ENCODE results near the gene SF3A1.
"Not testable (repeated sequence)": the region's sequence is repeated elsewhere in the genome, so short reads cannot be mapped to it uniquely, and the experiment has no call there.

SF3A1 gene

GRCh38 chr22:30354644-30355043 lies 2.0 kb downstream of the SF3A1 start:
- no peak for DNase-seq (ENCODE audit: low read depth in 2 of 2, low spot score in 1 of 2)

- DNase-seq (ENCODE audit: low read depth in 2 of 2, low spot score in 1 of 2), result no peak
These were observed 5.5 kb downstream of the SF3A1 start for GRCh38 chr22:30351226-30351625.

- no peak for DNase-seq (ENCODE audit: low read depth in 2 of 2, low spot score in 1 of 2)
These were observed 7.9 kb downstream of the SF3A1 start for GRCh38 chr22:30348809-30349208.

GRCh38 chr22:30348404-30348803 lies 8.3 kb downstream of the SF3A1 start:
- DNase-seq (ENCODE audit: low read depth in 2 of 2, low spot score in 1 of 2), result no peak

- no peak for DNase-seq (ENCODE audit: low read depth in 2 of 2, low spot score in 1 of 2)
These were observed 9.3 kb downstream of the SF3A1 start for GRCh38 chr22:30347255-30347892.

GRCh38 chr22:30344447-30345200 lies 12.1 kb downstream of the SF3A1 start:
- DNase-seq (ENCODE audit: low read depth in 2 of 2, low spot score in 1 of 2), result no peak

GRCh38 chr22:30340911-30341685 lies 15.6 kb downstream of the SF3A1 start:
- no peak for DNase-seq (ENCODE audit: low read depth in 2 of 2, low spot score in 1 of 2)

- no peak for DNase-seq (ENCODE audit: low read depth in 2 of 2, low spot score in 1 of 2)
These were observed 17.9 kb downstream of the SF3A1 start for GRCh38 chr22:30338802-30339201.

- DNase-seq (ENCODE audit: low read depth in 2 of 2, low spot score in 1 of 2), result not testable (repeated sequence)
These were observed 18.4 kb downstream of the SF3A1 start for GRCh38 chr22:30338341-30338740.

GRCh38 chr22:30337461-30337778 lies 19.3 kb downstream of the SF3A1 start:
- DNase-seq (ENCODE audit: low read depth in 2 of 2, low spot score in 1 of 2), result no peak

GRCh38 chr22:30336752-30337460 lies 19.8 kb downstream of the SF3A1 start:
- no peak for DNase-seq (ENCODE audit: low read depth in 2 of 2, low spot score in 1 of 2)

GRCh38 chr22:30335236-30335635 lies 21.5 kb downstream of the SF3A1 start:
- DNase-seq (ENCODE audit: low read depth in 2 of 2, low spot score in 1 of 2), result no peak

- DNase-seq (ENCODE audit: low read depth in 2 of 2, low spot score in 1 of 2), result no peak
These were observed 22.0 kb downstream of the SF3A1 start for GRCh38 chr22:30334646-30335045.

- DNase-seq (ENCODE audit: low read depth in 2 of 2, low spot score in 1 of 2), result no peak
These were observed 23.0 kb downstream of the SF3A1 start for GRCh38 chr22:30333707-30334087.

- no peak for DNase-seq (ENCODE audit: low read depth in 2 of 2, low spot score in 1 of 2)
These were observed 23.5 kb downstream of the SF3A1 start for GRCh38 chr22:30332994-30333706.

- no peak for DNase-seq (ENCODE audit: low read depth in 2 of 2, low spot score in 1 of 2)
These were observed 24.1 kb downstream of the SF3A1 start for GRCh38 chr22:30332551-30332950.

- no peak for DNase-seq (ENCODE audit: low read depth in 2 of 2, low spot score in 1 of 2)
These were observed 28.1 kb downstream of the SF3A1 start for GRCh38 chr22:30328466-30329049.

- no peak for DNase-seq (ENCODE audit: low read depth in 2 of 2, low spot score in 1 of 2)
These were observed 28.8 kb downstream of the SF3A1 start for GRCh38 chr22:30327864-30328345.

- peak; percentile 74 to 86 for DNase-seq (ENCODE audit: low read depth in 2 of 2, low spot score in 1 of 2)
These were observed 29.9 kb downstream of the SF3A1 start, which contains the start of gene TBC1D10A for GRCh38 chr22:30326706-30327362. Gene TBC1D10A (minus strand): TSS chr22:30326941. CDS start chr22:30326881, 60 bp downstream.

- DNase-seq (ENCODE audit: low read depth in 2 of 2, low spot score in 1 of 2), result no peak
These were observed 30.4 kb downstream of the SF3A1 start for GRCh38 chr22:30326255-30326705.

Data from stimulated activated CD8-positive, alpha-beta memory T cell treated with anti-CD3 and anti-CD28 coated beads, Interleukin-4, amount 100 ng/mL, for 4 hours (primary cell).